HepG2 (cell line): ENCODE data around the gene NKAIN4. TPM values are rescaled to one million over a fixed set of nuclear protein-coding genes. Genes with fewer than 3 reads are reported as not detected.

Experiments
- ATAC-seq: fragments of 200-7000 bp; cut with Tn5 transposase; 3 replicates; pipeline ENCODE4 v1.9.1; 2020; ENCODE audit warnings: mild to moderate bottlenecking, moderate library complexity
- BruUV-seq: library from RNA; stranded (reverse); fragments of 400-500 nt; replicated peaks from 2 replicates; lab custom pipeline; 2021; lab: Mats Ljungman, UMichigan
- CTCF ChIA-PET: fragments of 300-600 bp; formaldehyde crosslinking; extraction: SDS; loops from one replicate; lab custom pipeline; 2021; ENCODE audit warnings: low total read pairs, inconsistent platforms, low intra/inter-chr PET ratio; lab: Yijun Ruan, JAX
- POLR2A ChIA-PET: fragments of 350-600 bp; sonication (Branson Sonifier 250); formaldehyde crosslinking; loops from one replicate; lab custom pipeline; 2020; ENCODE audit warnings: antibody characterized with exemption, inconsistent platforms; lab: Yijun Ruan, JAX
- DNase-seq: peaks from one replicate; pipeline ENCODE4 v3.0.0-alpha.2; 2015; ENCODE audit warnings: low spot score
- FAIRE-seq: peaks from 3 replicates; lab custom pipeline; 2011; peaks lifted over from hg19 to GRCh38; lab: Jason Lieb, UNC
- H2AFZ ChIP-seq: one replicate; pipeline ENCODE4 v1.6.1; 2011; ENCODE audit warnings: low read length, inconsistent platforms
- H3K27ac ChIP-seq: fragments of 300-600 bp; 3 replicates; pipeline ENCODE4 v1.8.0; 2011; ENCODE audit warnings: mixed run types, mild to moderate bottlenecking, mixed read lengths, low read length, inconsistent platforms; ENCODE audit not compliant: insufficient read depth; ENCODE audit errors: extremely low read length
- H3K27me3 ChIP-seq, 2 experiments: fragments of 200-600 bp in 1 of 2; 2 replicates in 1 of 2; 3 replicates in 1 of 2; pipeline versions ENCODE4 v1.6.0 to v1.8.0; 2011; ENCODE audit warnings: low read length in 2 of 2, mild to moderate bottlenecking in 2 of 2, moderate library complexity in 2 of 2, inconsistent platforms in 1 of 2; ENCODE audit not compliant: insufficient read depth in 2 of 2, control insufficient read depth in 1 of 2
- H3K36me3 ChIP-seq, 2 experiments: fragments of 200-600 bp in 1 of 2; replicated peaks in 1 of 2; 2 replicates in 1 of 2; 3 replicates in 1 of 2; pipeline versions ENCODE4 v1.5.1 to v1.8.0; 2011; ENCODE audit warnings: low read length in 2 of 2, inconsistent platforms in 1 of 2; ENCODE audit not compliant: insufficient read depth in 2 of 2, control insufficient read depth in 1 of 2
- H3K4me1 ChIP-seq: 2 replicates; pipeline ENCODE4 v1.5.1; 2012; ENCODE audit warnings: low read length, inconsistent platforms; ENCODE audit not compliant: insufficient read depth
- H3K4me2 ChIP-seq: 2 replicates; pipeline ENCODE4 v1.6.0; 2011; ENCODE audit warnings: low read depth, low read length, inconsistent platforms
- H3K4me3 ChIP-seq, 3 experiments: fragments of 200-600 bp in 1 of 3; sonication (generic), shearing (Covaris generic) in 1 of 3; replicated peaks in 1 of 3; 2 replicates each; pipeline ENCODE4 v1.5.1; 2011 to 2016; ENCODE audit warnings: low read length in 3 of 3, inconsistent platforms in 2 of 3, low read depth in 2 of 3, mild to moderate bottlenecking in 2 of 3, control low read depth in 1 of 3, mixed read lengths in 1 of 3; ENCODE audit not compliant: insufficient read depth in 1 of 3
- H3K79me2 ChIP-seq: one replicate; pipeline ENCODE4 v1.6.1; 2011; ENCODE audit warnings: low read length, inconsistent platforms; ENCODE audit not compliant: insufficient read depth
- H3K9ac ChIP-seq: 2 replicates; pipeline ENCODE4 v1.6.0; 2011; ENCODE audit warnings: mild to moderate bottlenecking, low read depth, low read length, inconsistent platforms; ENCODE audit not compliant: insufficient read depth
- H3K9me3 ChIP-seq: 2 replicates; pipeline ENCODE4 v1.5.1; 2012; ENCODE audit warnings: mild to moderate bottlenecking, low read length
- H4K20me1 ChIP-seq: 2 replicates; pipeline ENCODE4 v1.6.0; 2011; ENCODE audit warnings: inconsistent platforms, mild to moderate bottlenecking, low read length, moderate library complexity; ENCODE audit not compliant: insufficient read depth
- ARHGAP35 ChIP-seq: sonication (generic); formaldehyde crosslinking; IDR thresholded peaks from 2 replicates; pipeline ENCODE4 v1.9.0; 2022; ENCODE audit warnings: mild to moderate bottlenecking, inconsistent platforms, moderate library complexity, missing genetic modification reagents, borderline replicate concordance
- GTF3A ChIP-seq: sonication (generic); formaldehyde crosslinking; conservative IDR thresholded peaks from 2 replicates; pipeline ENCODE4 v1.4.0; 2020; ENCODE audit warnings: mild to moderate bottlenecking, missing genetic modification reagents
- HOXA5 ChIP-seq: sonication (generic); formaldehyde crosslinking; IDR thresholded peaks from 2 replicates; pipeline ENCODE4 v1.4.0; 2020; ENCODE audit warnings: missing genetic modification reagents
- KLF6 ChIP-seq: IDR thresholded peaks from 2 replicates; pipeline ENCODE4 v1.8.0; 2016; ENCODE audit warnings: missing biosample characterization, missing genetic modification reagents
- KMT2B ChIP-seq: IDR thresholded peaks from 2 replicates; pipeline ENCODE4 v1.6.1; 2016; ENCODE audit warnings: missing genetic modification reagents, missing compliant biosample characterization
- SRSF9 ChIP-seq: fragments of 200-400 bp; formaldehyde crosslinking; IDR thresholded peaks from 2 replicates; pipeline ENCODE4 v1.6.1; 2018; ENCODE audit warnings: borderline replicate concordance, mild to moderate bottlenecking, low read depth, low read length; ENCODE audit not compliant: insufficient read depth, poor library complexity, severe bottlenecking
- ZNF510 ChIP-seq: sonication (generic); formaldehyde crosslinking; IDR thresholded peaks from 2 replicates; pipeline ENCODE4 v1.4.0; 2020; ENCODE audit warnings: low read depth, mild to moderate bottlenecking, missing genetic modification reagents
- ZNF564 ChIP-seq: sonication (generic); formaldehyde crosslinking; IDR thresholded peaks from 2 replicates; pipeline ENCODE4 v1.8.1; 2023; ENCODE audit warnings: mild to moderate bottlenecking, missing genetic modification reagents
- ZNF782 ChIP-seq: sonication (generic); formaldehyde crosslinking; IDR thresholded peaks from 2 replicates; pipeline ENCODE4 v1.4.0; 2020; ENCODE audit warnings: missing genetic modification reagents, mild to moderate bottlenecking, borderline replicate concordance
- ZNF792 ChIP-seq: IDR thresholded peaks from 2 replicates; pipeline ENCODE4 v1.6.1; 2016
- ZSCAN29 ChIP-seq: sonication (generic); formaldehyde crosslinking; conservative IDR thresholded peaks from 2 replicates; pipeline ENCODE4 v1.4.0; 2020; ENCODE audit warnings: mild to moderate bottlenecking, missing genetic modification reagents
- WGBS: methylation state at CpG from one replicate; pipeline ENCODE4 v1.1.6; 2017; ENCODE audit warnings: low lambda C conversion rate; 5-methylcytosine and 5-hydroxymethylcytosine counted together
- in situ Hi-C: cut with HindIII; loops from 2 replicates; pipeline ENCODE4 v1.10.0; 2017; ENCODE audit warnings: low pct_unique_long_range_greater_than_20kb; ENCODE audit not compliant: extremely low pct_ligation_motif_present
- intact Hi-C: fragments of 100-400 bp; cut with micrococcal nuclease; formaldehyde crosslinking; loops from one replicate; pipeline ENCODE4 v1.10.0; 2022; ENCODE audit not compliant: unreplicated experiment
- polyA plus RNA-seq, 8 experiments: library from polyadenylated mRNA; depleted of rRNA in 3 of 8; stranded (reverse) in 7 of 8; unstranded in 1 of 8; fragments of >200 nt; fragmentation: Illumina TruSeq in 4 of 8; extraction: Trizol in 4 of 8; gene quantifications; 2 replicates each; pipeline versions ENCODE4 v1.2.1 to v1.2.3, GENCODE V29; 2011 to 2016; ENCODE audit warnings: low read depth in 4 of 8, missing spikeins in 1 of 8, mixed read lengths in 1 of 8; ENCODE audit not compliant: insufficient read depth in 1 of 8
- total RNA-seq, 5 experiments: library from RNA; depleted of rRNA; stranded (reverse); fragments of >200 nt; fragmentation: Illumina TruSeq; extraction: Trizol; gene quantifications; 2 replicates each; pipeline ENCODE4 v1.2.3, GENCODE V29; 2016; ENCODE audit warnings: low read depth in 1 of 5
- TF ChIP-seq, protein P1 (sequence below): IDR thresholded peaks from 2 replicates; pipeline ENCODE4 v1.6.1; 2016; ENCODE audit warnings: low read depth, borderline replicate concordance

The NKAIN4 gene
- total and polyA plus RNA-seq, 2 of the 13 experiments (the other 11 are each of a cell fraction or from before 2014, with no cell fraction given) = not detected

DNA sequence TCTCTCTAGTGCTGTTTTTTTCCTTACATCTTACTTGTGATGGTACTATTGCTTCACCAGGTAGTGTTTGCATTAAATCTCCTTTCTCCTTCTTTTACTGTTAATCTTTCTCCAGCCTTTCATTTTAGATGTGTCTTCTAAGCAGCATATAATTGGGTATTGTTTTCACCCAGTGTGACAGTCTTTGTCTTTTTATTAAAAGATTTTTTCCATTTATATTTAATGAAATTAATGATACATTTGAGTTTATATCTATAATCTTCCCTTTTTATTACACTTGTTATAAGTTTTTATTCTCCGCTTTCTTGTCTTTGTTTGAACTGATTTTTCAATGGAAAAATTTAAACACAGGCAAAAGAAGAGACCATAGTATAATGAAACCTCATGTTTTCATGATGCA is 47.4 kb upstream of the NKAIN4 start:
- Histone ChIP-seq H3K4me3 (no peak overlapping the region), H3K27me3 (peaks cover 15 to 57% of the 10 kb centered on the region in 2 experiments; a peak in 4 of 5 replicates), H3K4me2 (no peak overlapping the region), H3K4me1 (no peaks in the 10 kb centered on the region), H3K9ac (no peak overlapping the region), H3K79me2 (no peaks in the 10 kb centered on the region), H3K36me3 (no peaks in the 10 kb centered on the region), H2AFZ (no peak overlapping the region), H3K27ac (no peak overlapping the region), H3K9me3 (no peaks in the 10 kb centered on the region), H4K20me1 (0 out of 2 replicates have a peak, but pooled peaks cover 2% of the 10 kb centered on the region)
- 31% methylated on average over 1 of the region's 1 CpG for WGBS
- ChIA-PET POLR2A (no interaction called here), CTCF (no interaction called here)
- no TSS peak for BruUV-seq
- FAIRE-seq (no peak), ATAC-seq (no peak), DNase-seq (no peak)
- in situ Hi-C loops (no loop called here), intact Hi-C loops (no loop called here)
- no peak for TF ChIP-seq KLF6 (CRISPR knock-in tag)
- TF ChIP-seq ZNF782 = no peak
- no peak for TF ChIP-seq ZNF792 (CRISPR knock-in tag)
- no peak for TF ChIP-seq HOXA5 (CRISPR knock-in tag)
- TF ChIP-seq ZNF510 (CRISPR knock-in tag) = no peak
- no peak for TF ChIP-seq GTF3A
- TF ChIP-seq, protein P1, sequence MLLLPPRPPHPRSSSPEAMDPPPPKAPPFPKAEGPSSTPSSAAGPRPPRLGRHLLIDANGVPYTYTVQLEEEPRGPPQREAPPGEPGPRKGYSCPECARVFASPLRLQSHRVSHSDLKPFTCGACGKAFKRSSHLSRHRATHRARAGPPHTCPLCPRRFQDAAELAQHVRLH (CRISPR knock-in tag) = no peak
- no peak for TF ChIP-seq ZSCAN29 (CRISPR knock-in tag)
- no peak for TF ChIP-seq ZNF564 (CRISPR knock-in tag)
- no peak for TF ChIP-seq SRSF9
- no peak for TF ChIP-seq ARHGAP35 (CRISPR knock-in tag)
- no peak for TF ChIP-seq KMT2B (CRISPR knock-in tag)
